Right lobe of liver (tissue), 4 donors: ENCODE measurements around the gene MYOCOS.

Experiments
- POLR2A ChIP-seq: fragments of 450-650 bp; IDR thresholded peaks from one replicate; pipeline ENCODE4 v1.6.1; 2017; ENCODE audit warnings: antibody characterized with exemption, mild to moderate bottlenecking
- TF ChIP-seq, protein P1 (sequence below), 4 donors: fragments of 200-600 bp in 3 of 4; fragments of 450-650 bp in 1 of 4; IDR thresholded peaks; one replicate each; pipeline versions ENCODE4 v1.5.1 to v1.8.0; 2016 to 2022; ENCODE audit warnings: antibody characterized with exemption in 4 of 4, mild to moderate bottlenecking in 2 of 4
- donor health status: DM: no; HTN: no; CAD: no.
- donor health status: DM: no; HTN: no; CAD: no.
- donor health status: DM: no; HTN: yes; CAD: no.

DNA sequence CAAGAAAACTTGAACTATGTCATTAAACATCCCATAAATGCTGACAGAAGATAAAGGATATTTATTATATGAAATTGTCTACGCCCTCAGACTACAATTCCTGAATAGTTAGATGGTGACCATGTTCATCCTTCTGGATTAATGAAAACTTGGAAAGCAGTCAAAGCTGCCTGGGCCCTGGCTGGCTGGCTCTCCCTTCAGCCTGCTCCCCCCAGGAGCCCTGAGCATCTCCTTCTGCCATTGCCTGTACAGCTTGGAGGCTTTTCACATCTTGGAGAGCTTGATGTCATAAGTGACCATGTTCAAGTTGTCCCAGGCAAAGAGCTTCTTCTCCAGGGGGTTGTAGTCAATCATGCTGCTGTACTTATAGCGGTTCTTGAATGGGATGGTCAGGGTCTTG, 13.6 kb downstream of the MYOCOS start:
- TF ChIP-seq, protein P1, sequence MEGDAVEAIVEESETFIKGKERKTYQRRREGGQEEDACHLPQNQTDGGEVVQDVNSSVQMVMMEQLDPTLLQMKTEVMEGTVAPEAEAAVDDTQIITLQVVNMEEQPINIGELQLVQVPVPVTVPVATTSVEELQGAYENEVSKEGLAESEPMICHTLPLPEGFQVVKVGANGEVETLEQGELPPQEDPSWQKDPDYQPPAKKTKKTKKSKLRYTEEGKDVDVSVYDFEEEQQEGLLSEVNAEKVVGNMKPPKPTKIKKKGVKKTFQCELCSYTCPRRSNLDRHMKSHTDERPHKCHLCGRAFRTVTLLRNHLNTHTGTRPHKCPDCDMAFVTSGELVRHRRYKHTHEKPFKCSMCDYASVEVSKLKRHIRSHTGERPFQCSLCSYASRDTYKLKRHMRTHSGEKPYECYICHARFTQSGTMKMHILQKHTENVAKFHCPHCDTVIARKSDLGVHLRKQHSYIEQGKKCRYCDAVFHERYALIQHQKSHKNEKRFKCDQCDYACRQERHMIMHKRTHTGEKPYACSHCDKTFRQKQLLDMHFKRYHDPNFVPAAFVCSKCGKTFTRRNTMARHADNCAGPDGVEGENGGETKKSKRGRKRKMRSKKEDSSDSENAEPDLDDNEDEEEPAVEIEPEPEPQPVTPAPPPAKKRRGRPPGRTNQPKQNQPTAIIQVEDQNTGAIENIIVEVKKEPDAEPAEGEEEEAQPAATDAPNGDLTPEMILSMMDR (IDR thresholded peaks at IDR 0.05), result no peak
- TF ChIP-seq POLR2A, result no peak
